Measurements from ENCODE around the gene CLN6.
A peak's percentile ranks its signal among the peaks of the same experiment; 100 is the strongest.

Gene CLN6

GRCh38 chr15:68229386-68230156 lies at the start of gene CLN6:
Gene CLN6 (minus strand): TSS chr15:68229728. CDS start chr15:68229584, 144 bp downstream.
- peak; percentile 30 to 50 for DNase-seq (ENCODE audit: low read depth in 2 of 2)

GRCh38 chr15:68278595-68279405 lies 49.3 kb upstream of the CLN6 start:
- no peak for DNase-seq (ENCODE audit: low read depth in 2 of 2)

- DNase-seq (ENCODE audit: low read depth in 2 of 2) = no peak
Observed at GRCh38 chr15:68278345-68278594, 48.7 kb upstream of the CLN6 start.

GRCh38 chr15:68277603-68278344 lies 48.2 kb upstream of the CLN6 start, which contains the start of gene FEM1B:
Gene FEM1B (plus strand): TSS chr15:68277745. CDS start chr15:68278418, 673 bp downstream.
- peak; percentile 81 to 82 for DNase-seq (ENCODE audit: low read depth in 2 of 2)

GRCh38 chr15:68277131-68277602 lies 47.6 kb upstream of the CLN6 start:
- DNase-seq (ENCODE audit: low read depth in 2 of 2) = no peak

- no peak for DNase-seq (ENCODE audit: low read depth in 2 of 2)
Observed at GRCh38 chr15:68276668-68277067, 47.1 kb upstream of the CLN6 start.

GRCh38 chr15:68275165-68275746 lies 45.7 kb upstream of the CLN6 start:
- no peak for DNase-seq (ENCODE audit: low read depth in 2 of 2)

GRCh38 chr15:68274201-68274848 lies 44.8 kb upstream of the CLN6 start:
- no peak for DNase-seq (ENCODE audit: low read depth in 2 of 2)

GRCh38 chr15:68272721-68273271 lies 43.3 kb upstream of the CLN6 start:
- peak in 1 of 2 experiments; percentile 42 for DNase-seq (ENCODE audit: low read depth in 2 of 2)

- no peak for DNase-seq (ENCODE audit: low read depth in 2 of 2)
Observed at GRCh38 chr15:68271854-68272471, 42.4 kb upstream of the CLN6 start.

GRCh38 chr15:68268405-68268804 lies 38.9 kb upstream of the CLN6 start:
- no peak for DNase-seq (ENCODE audit: low read depth in 2 of 2)

GRCh38 chr15:68265674-68266073 lies 36.1 kb upstream of the CLN6 start:
- DNase-seq (ENCODE audit: low read depth in 2 of 2) = no peak

- DNase-seq (ENCODE audit: low read depth in 2 of 2) = no peak
Observed at GRCh38 chr15:68265081-68265480, 35.6 kb upstream of the CLN6 start.

- no peak for DNase-seq (ENCODE audit: low read depth in 2 of 2)
Observed at GRCh38 chr15:68264282-68264681, 34.8 kb upstream of the CLN6 start.

- DNase-seq (ENCODE audit: low read depth in 2 of 2) = no peak
Observed at GRCh38 chr15:68262514-68263356, 33.2 kb upstream of the CLN6 start.

GRCh38 chr15:68261980-68262379 lies 32.5 kb upstream of the CLN6 start:
- no peak for DNase-seq (ENCODE audit: low read depth in 2 of 2)

GRCh38 chr15:68261241-68261640 lies 31.7 kb upstream of the CLN6 start:
- DNase-seq (ENCODE audit: low read depth in 2 of 2) = no peak

GRCh38 chr15:68259883-68260282 lies 30.4 kb upstream of the CLN6 start:
- no peak for DNase-seq (ENCODE audit: low read depth in 2 of 2)

- no peak for DNase-seq (ENCODE audit: low read depth in 2 of 2)
Observed at GRCh38 chr15:68258692-68259091, 29.2 kb upstream of the CLN6 start.
